Lower lobe of right lung (tissue), 2 donors: Measurements from ENCODE around the gene SLC9A9. TPM values are rescaled to one million over a fixed set of nuclear protein-coding genes. Genes with fewer than 3 reads are reported as not detected.

Source experiments
- ATAC-seq, 2 donors: fragments of 200-7000 bp; cut with Tn5 transposase; one replicate each; pipeline ENCODE4 v1.9.1; 2020 to 2022; ENCODE audit warnings: mild to moderate bottlenecking in 2 of 2, moderate library complexity in 2 of 2
- DNase-seq: peaks from one replicate; pipeline ENCODE4 v3.0.0-alpha.2; 2020
- H3K27ac ChIP-seq: fragments of 200-600 bp; one replicate; pipeline ENCODE4 v1.8.0; 2022
- H3K27me3 ChIP-seq: fragments of 200-600 bp; one replicate; pipeline ENCODE4 v1.8.0; 2022; ENCODE audit warnings: low read depth
- H3K36me3 ChIP-seq: fragments of 200-600 bp; one replicate; pipeline ENCODE4 v1.8.0; 2022; ENCODE audit warnings: mild to moderate bottlenecking
- H3K4me1 ChIP-seq: fragments of 200-600 bp; one replicate; pipeline ENCODE4 v1.8.0; 2022
- H3K4me3 ChIP-seq: fragments of 200-600 bp; one replicate; pipeline ENCODE4 v1.8.0; 2022; ENCODE audit warnings: mild to moderate bottlenecking
- H3K9me3 ChIP-seq: fragments of 200-600 bp; one replicate; pipeline ENCODE4 v1.8.0; 2022
- CTCF ChIP-seq: fragments of 200-600 bp; IDR thresholded peaks from one replicate; pipeline ENCODE4 v1.8.0; 2022; ENCODE audit warnings: antibody characterized with exemption, mild to moderate bottlenecking
- intact Hi-C: fragments of 100-400 bp; cut with DNase I; formaldehyde crosslinking; loops from one replicate; pipeline ENCODE4 v1.11.0; 2022
- total RNA-seq: library from RNA; stranded (reverse); fragmentation: NEBNext Ultra II Directional; extraction: Animal tissue kit (Norgen Biotek cat#: 25700); gene quantifications from one replicate; pipeline ENCODE4 v1.2.1, GENCODE V29; 2021
- donor health status: DM: no; HTN: yes; CAD: no; lungs with severe emphysema.

SLC9A9 gene
- total RNA-seq, 1 donor from 2014 or later, result 15.6 TPM

GRCh38 chr3:143819890-143820289 is 28.4 kb downstream of the SLC9A9 start:
- H3K27me3 ChIP-seq, result no peaks in the 10 kb centered on the region
- H3K4me3 ChIP-seq, result no peak overlapping the region
- ATAC-seq (no peak), DNase-seq (no peak)
- H3K9me3 ChIP-seq, result no peaks in the 10 kb centered on the region
- no peak overlapping the region for H3K27ac ChIP-seq
- no peak for TF ChIP-seq CTCF
- H3K4me1 ChIP-seq, result peaks cover 37% of the 10 kb centered on the region
- H3K36me3 ChIP-seq, result no peaks in the 10 kb centered on the region
- intact Hi-C loops, result no loop called here

- Histone ChIP-seq H3K36me3 (no peaks in the 10 kb centered on the region), H3K9me3 (no peaks in the 10 kb centered on the region), H3K27me3 (no peaks in the 10 kb centered on the region), H3K27ac (no peak overlapping the region), H3K4me3 (no peak overlapping the region), H3K4me1 (peaks cover 30% of the 10 kb centered on the region)
- ATAC-seq, result peak in 1 of 2 donors; percentile 43
- TF ChIP-seq CTCF, result no peak
- DNase-seq, result no peak
- intact Hi-C loops, result no loop called here
Observed at GRCh38 chr3:143814443-143814889, 33.8 kb downstream of the SLC9A9 start.

- Histone ChIP-seq H3K36me3 (no peaks in the 10 kb centered on the region), H3K27me3 (no peaks in the 10 kb centered on the region), H3K4me1 (peaks cover 30% of the 10 kb centered on the region), H3K4me3 (no peak overlapping the region), H3K27ac (no peak overlapping the region), H3K9me3 (no peaks in the 10 kb centered on the region)
- DNase-seq (no peak), ATAC-seq (no peak)
- intact Hi-C loops, result no loop called here
- TF ChIP-seq CTCF, result no peak
Observed at GRCh38 chr3:143812481-143812880, 35.8 kb downstream of the SLC9A9 start.

- H3K4me3 ChIP-seq, result no peak overlapping the region
- H3K36me3 ChIP-seq, result no peaks in the 10 kb centered on the region
- intact Hi-C loops, result no loop called here
- DNase-seq, result no peak
- no peak for ATAC-seq
- TF ChIP-seq CTCF, result no peak
- no peaks in the 10 kb centered on the region for H3K27me3 ChIP-seq
- H3K27ac ChIP-seq, result no peak overlapping the region
- H3K4me1 ChIP-seq, result peaks cover 39% of the 10 kb centered on the region
- H3K9me3 ChIP-seq, result no peaks in the 10 kb centered on the region
Observed at GRCh38 chr3:143811602-143812001, 36.7 kb downstream of the SLC9A9 start.

- no peak overlapping the region for H3K4me3 ChIP-seq
- no peak overlapping the region for H3K27ac ChIP-seq
- H3K4me1 ChIP-seq, result peaks cover 42% of the 10 kb centered on the region
- intact Hi-C loops, result no loop called here
- H3K9me3 ChIP-seq, result no peaks in the 10 kb centered on the region
- H3K36me3 ChIP-seq, result no peaks in the 10 kb centered on the region
- TF ChIP-seq CTCF, result no peak
- ATAC-seq (no peak), DNase-seq (no peak)
- H3K27me3 ChIP-seq, result no peaks in the 10 kb centered on the region
Observed at GRCh38 chr3:143810953-143811265, 37.4 kb downstream of the SLC9A9 start.
